Measurements from ENCODE around the gene EEA1.

The EEA1 gene

DNA sequence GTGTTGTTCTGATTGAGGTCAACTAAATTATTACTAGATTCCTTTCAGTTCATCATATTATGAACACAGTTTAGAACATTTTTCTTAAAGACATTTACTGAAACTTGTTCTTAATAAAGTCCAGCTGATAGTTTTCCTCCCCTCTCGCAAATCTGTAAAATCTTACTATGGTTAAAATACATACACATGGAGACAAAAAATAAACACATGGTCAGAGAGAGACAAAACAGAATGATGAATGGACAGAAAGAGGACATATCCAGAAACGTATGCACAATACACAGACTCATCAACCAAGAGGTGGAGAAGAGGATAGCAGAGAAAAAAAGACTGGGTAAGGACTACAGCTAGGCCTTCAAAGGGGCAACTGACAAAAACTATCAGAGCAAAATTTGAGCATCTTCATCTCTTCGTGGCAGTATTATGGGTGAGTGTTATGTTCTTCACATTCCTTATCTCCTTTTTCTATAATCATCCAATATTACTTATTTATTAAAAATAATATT lies 38.4 kb downstream of the EEA1 start:
- DNase-seq (ENCODE audit: low read depth in 1 of 2, low spot score in 1 of 2), result no peak

GRCh38 chr12:92886131-92886530 lies 43.0 kb downstream of the EEA1 start:
- no peak for DNase-seq (ENCODE audit: low read depth in 1 of 2, low spot score in 1 of 2)

GRCh38 chr12:92879698-92880322 lies 49.3 kb downstream of the EEA1 start:
- no peak for DNase-seq (ENCODE audit: low read depth in 1 of 2, low spot score in 1 of 2)

GRCh38 chr12:92877904-92878303 lies 51.2 kb downstream of the EEA1 start:
- DNase-seq (ENCODE audit: low read depth in 1 of 2, low spot score in 1 of 2), result no peak

GRCh38 chr12:92876496-92876895 lies 52.6 kb downstream of the EEA1 start:
- DNase-seq (ENCODE audit: low read depth in 1 of 2, low spot score in 1 of 2), result no peak

DNA sequence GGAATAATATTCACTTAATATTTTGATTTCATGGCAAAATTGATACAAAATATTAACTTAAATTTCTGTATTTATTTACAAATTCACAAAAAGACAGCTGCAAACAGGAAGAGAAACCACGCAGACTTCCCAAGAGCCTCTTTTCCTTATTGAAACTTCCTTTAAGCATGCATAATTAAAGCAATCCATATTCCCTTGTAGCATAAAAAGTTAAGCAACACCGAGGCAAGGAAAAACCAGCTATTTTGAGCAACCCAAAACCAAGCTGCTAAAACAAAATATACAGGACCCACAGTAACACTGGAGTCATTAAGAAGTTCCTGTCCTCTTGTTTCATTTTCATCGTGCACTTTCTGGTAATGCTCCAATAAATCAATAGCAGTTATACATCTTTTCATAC lies 58.0 kb downstream of the EEA1 start:
- DNase-seq (ENCODE audit: low read depth in 1 of 2, low spot score in 1 of 2), result no peak

GRCh38 chr12:92866418-92866817 lies 62.7 kb downstream of the EEA1 start:
- DNase-seq (ENCODE audit: low read depth in 1 of 2, low spot score in 1 of 2), result no peak

DNA sequence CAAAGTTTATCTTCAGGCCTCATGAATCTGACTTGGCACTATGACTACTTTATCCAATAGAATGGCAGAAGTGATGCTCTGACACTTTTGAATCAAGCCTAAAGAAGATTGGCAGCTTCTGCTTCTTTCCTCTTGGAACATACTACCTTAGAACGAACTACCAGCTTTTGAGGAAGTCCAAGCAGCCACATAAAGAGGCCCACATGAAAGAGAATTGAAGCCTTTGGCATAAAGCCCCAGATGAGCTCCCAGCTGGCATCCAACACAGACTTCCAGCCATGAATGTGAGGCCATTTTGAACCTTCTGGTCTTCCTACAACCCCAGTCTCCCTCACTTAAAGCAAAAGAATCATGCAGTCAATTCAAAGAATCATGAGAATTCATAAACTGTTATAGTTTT lies 65.8 kb downstream of the EEA1 start:
- DNase-seq (ENCODE audit: low read depth in 1 of 2, low spot score in 1 of 2), result no peak

GRCh38 chr12:92861381-92861780 lies 67.7 kb downstream of the EEA1 start:
- no peak for DNase-seq (ENCODE audit: low read depth in 1 of 2, low spot score in 1 of 2)

- DNase-seq (ENCODE audit: low read depth in 1 of 2, low spot score in 1 of 2), result no peak
Measured at GRCh38 chr12:92860521-92860920, 68.6 kb downstream of the EEA1 start.

DNA sequence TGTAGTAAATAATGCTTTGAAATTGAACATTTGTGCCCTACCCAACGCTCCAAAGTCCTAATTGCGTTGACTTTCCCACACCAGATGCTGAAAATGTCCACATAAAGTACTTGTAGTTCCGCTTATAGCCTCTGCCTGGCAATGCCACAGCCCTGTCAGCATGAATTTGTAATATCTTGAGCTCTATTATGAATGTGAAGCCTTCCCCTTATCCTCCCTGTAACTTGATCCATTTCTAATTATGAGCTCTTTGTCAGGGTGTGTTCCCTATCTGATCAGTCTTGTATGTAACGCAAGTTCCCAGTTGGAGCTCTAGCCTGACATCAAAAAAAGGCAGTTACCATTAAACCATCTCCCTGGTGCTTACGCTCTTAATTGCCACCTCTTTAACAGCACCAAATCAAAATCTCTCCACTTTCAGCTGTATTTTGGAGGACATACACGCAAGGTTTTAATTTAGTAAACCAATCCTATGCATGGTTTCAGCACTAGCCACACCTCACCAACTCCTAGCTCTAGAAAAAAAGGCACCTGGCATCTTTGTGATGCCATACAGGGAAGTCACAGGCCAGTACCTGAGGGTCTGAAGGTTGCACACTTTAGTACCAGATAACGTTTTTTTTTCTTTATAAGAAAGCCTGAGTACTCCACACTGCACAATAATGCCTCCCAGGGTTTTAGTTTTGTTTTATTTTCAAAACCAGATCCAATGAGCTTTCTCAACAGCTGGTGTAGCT lies 69.3 kb downstream of the EEA1 start:
- DNase-seq (ENCODE audit: low read depth in 1 of 2, low spot score in 1 of 2), result no peak

- DNase-seq (ENCODE audit: low read depth in 1 of 2, low spot score in 1 of 2), result no peak
Measured at GRCh38 chr12:92857818-92858217, 71.3 kb downstream of the EEA1 start.

DNA sequence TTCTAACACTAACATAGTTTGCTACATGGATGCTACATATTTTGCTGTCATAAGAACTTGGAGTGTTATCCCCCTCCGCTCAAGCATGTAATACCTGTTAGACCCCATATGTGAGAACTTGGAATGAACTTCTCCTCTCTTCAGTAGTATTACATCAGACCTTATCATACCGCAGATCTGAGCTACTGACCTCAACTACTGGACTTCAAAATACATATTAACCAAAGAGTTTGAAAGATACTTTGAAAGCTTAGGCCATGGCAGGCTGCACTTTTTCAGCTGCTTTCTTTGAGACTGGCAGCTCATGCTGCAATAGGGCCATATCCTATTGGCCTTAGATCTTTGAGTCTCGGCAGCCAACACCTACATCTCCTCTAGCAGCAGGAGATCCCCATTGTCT lies 74.8 kb downstream of the EEA1 start:
- DNase-seq (ENCODE audit: low read depth in 1 of 2, low spot score in 1 of 2), result no peak

DNA sequence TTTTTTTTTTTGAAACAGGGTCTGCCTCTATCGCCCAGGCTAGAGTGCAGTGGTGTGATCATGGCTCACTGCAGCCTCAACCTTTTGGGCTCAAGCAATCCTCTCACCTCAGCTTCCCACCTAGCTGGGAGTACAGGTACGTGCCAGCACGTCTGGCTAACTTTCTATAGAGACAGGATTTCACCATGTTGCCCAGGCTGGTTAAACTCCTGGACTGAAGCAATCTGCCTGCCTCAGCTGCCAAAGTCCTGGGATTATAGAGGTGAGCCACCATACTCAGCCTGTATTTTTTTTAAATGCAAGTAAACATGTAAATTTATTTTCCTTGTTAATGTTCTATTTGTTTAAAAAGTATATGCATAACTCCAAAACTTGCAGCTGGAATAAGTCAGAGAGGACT lies 80.4 kb downstream of the EEA1 start:
- no peak for DNase-seq (ENCODE audit: low read depth in 1 of 2, low spot score in 1 of 2)

- DNase-seq (ENCODE audit: low read depth in 1 of 2, low spot score in 1 of 2), result no peak
Measured at GRCh38 chr12:92847368-92847767, 81.7 kb downstream of the EEA1 start.

GRCh38 chr12:92845329-92845728 lies 83.8 kb downstream of the EEA1 start:
- no peak for DNase-seq (ENCODE audit: low read depth in 1 of 2, low spot score in 1 of 2)

GRCh38 chr12:92844151-92844763 lies 84.8 kb downstream of the EEA1 start:
- no peak for DNase-seq (ENCODE audit: low read depth in 1 of 2, low spot score in 1 of 2)

- DNase-seq (ENCODE audit: low read depth in 1 of 2, low spot score in 1 of 2), result no peak
Measured at GRCh38 chr12:92829686-92830282, 99.3 kb downstream of the EEA1 start.

- no peak for DNase-seq (ENCODE audit: low read depth in 1 of 2, low spot score in 1 of 2)
Measured at GRCh38 chr12:92828565-92828964, 100.5 kb downstream of the EEA1 start.

GRCh38 chr12:92827836-92828431 lies 101.2 kb downstream of the EEA1 start:
- DNase-seq (ENCODE audit: low read depth in 1 of 2, low spot score in 1 of 2), result no peak

DNA sequence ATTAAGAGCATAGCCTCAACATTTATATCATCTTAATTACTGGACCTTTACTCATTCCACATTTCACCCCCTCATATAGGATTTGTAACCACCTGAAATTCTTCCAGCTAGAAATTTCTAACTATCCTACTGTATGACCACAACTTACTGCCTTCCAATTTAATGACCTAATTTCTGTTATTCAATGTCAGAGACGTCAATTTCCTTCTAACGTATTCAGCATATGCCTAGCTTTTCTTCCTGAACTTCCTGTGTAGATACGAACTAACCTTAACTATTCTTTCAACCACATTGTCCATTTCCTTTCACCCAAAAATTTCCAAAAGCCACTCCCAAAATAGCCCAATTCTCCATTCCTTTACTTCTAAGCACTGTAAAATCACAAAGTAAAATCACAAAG lies 108.0 kb downstream of the EEA1 start:
- DNase-seq (ENCODE audit: low read depth in 1 of 2, low spot score in 1 of 2), result no peak

GRCh38 chr12:92814584-92814983 lies 114.5 kb downstream of the EEA1 start:
- no peak for DNase-seq (ENCODE audit: low read depth in 1 of 2, low spot score in 1 of 2)
